Measurements from ENCODE around the gene COL13A1. TPM values are rescaled to one million over a fixed set of nuclear protein-coding genes. Genes with fewer than 3 reads are reported as not detected.

The COL13A1 gene
- polyA plus RNA-seq, 1 donor = 25.8 TPM

- no peak for DNase-seq
Observed at GRCh38 chr10:69965086-69965485, 163.4 kb downstream of the COL13A1 start.

- DNase-seq = no peak
Observed at GRCh38 chr10:69965919-69966662, 164.4 kb downstream of the COL13A1 start.

GRCh38 chr10:69968830-69969229, 167.1 kb downstream of the COL13A1 start:
- no peak for DNase-seq

GRCh38 chr10:69969977-69970376, 168.3 kb downstream of the COL13A1 start:
- no peak for DNase-seq

GRCh38 chr10:69972981-69973397, 171.3 kb downstream of the COL13A1 start:
- DNase-seq = no peak

GRCh38 chr10:69973678-69974077, 172.0 kb downstream of the COL13A1 start:
- no peak for DNase-seq

GRCh38 chr10:69974551-69975155, 172.9 kb downstream of the COL13A1 start:
- DNase-seq = no peak

- DNase-seq = no peak
Observed at GRCh38 chr10:69976795-69977546, 175.3 kb downstream of the COL13A1 start.

- DNase-seq = no peak
Observed at GRCh38 chr10:69979174-69979573, 177.5 kb downstream of the COL13A1 start.

- DNase-seq = no peak
Observed at GRCh38 chr10:69980672-69981071, 179.0 kb downstream of the COL13A1 start.

- DNase-seq = no peak
Observed at GRCh38 chr10:69988094-69988493, 186.4 kb downstream of the COL13A1 start.

GRCh38 chr10:69991151-69991550, 189.4 kb downstream of the COL13A1 start:
- no peak for DNase-seq

GRCh38 chr10:69994262-69994661, 192.6 kb downstream of the COL13A1 start:
- DNase-seq = no peak

- no peak for DNase-seq
Observed at GRCh38 chr10:69996611-69997010, 194.9 kb downstream of the COL13A1 start.

GRCh38 chr10:70000262-70000661, 198.6 kb downstream of the COL13A1 start:
- DNase-seq = no peak

GRCh38 chr10:70007116-70007820, 205.6 kb downstream of the COL13A1 start:
- DNase-seq = no peak

Other genes with a start within 250 kb of the COL13A1 start
- gene NEUROG3, start 228.5 kb upstream of the COL13A1 start, polyA plus RNA-seq (ENCODE audit: insufficient read length) = not detected
- 10.9 TPM for gene FAM241B, start 171.7 kb upstream of the COL13A1 start, polyA plus RNA-seq (ENCODE audit: insufficient read length)

All from left kidney (tissue), 2 donors.